ENCODE data around the gene DPCD. TPM values are rescaled to one million over a fixed set of nuclear protein-coding genes. Genes with fewer than 3 reads are reported as not detected.

The DPCD gene
- total and polyA plus RNA-seq, 4 donors = 5.1 to 6.9 (median 5.6) TPM

- no peak for TF ChIP-seq FOXA2 (IDR thresholded peaks at IDR 0.05)
- TF ChIP-seq SP1 (IDR thresholded peaks at IDR 0.05) = no peak
- TF ChIP-seq JUND (IDR thresholded peaks at IDR 0.05) = no peak
- TF ChIP-seq GABPA (IDR thresholded peaks at IDR 0.05 in 1 of 2, conservative IDR thresholded peaks at IDR 0.05 in 1 of 2) = no peak
- no peak for TF ChIP-seq HNF4A (conservative IDR thresholded peaks at IDR 0.05)
- TF ChIP-seq ZBTB33 (IDR thresholded peaks at IDR 0.05) = no peak
- no peak overlapping the region for H3K27ac ChIP-seq (ENCODE audit: low read depth in 1 of 2, low read length in 2 of 2)
- H3K9ac ChIP-seq (ENCODE audit: low read depth in 1 of 2, low read length in 2 of 2) = no peak overlapping the region
- DNase-seq (ENCODE audit: low spot score) = no peak
- no peaks in the 10 kb centered on the region for H3K4me1 ChIP-seq (ENCODE audit: control insufficient read depth in 4 of 4, insufficient read depth in 4 of 4, low read length in 3 of 4)
- no peaks in the 10 kb centered on the region for H3K27me3 ChIP-seq (ENCODE audit: control insufficient read depth in 4 of 4, insufficient read depth in 4 of 4, low read length in 3 of 4)
- no peaks in the 10 kb centered on the region for H3K36me3 ChIP-seq (ENCODE audit: control insufficient read depth in 4 of 4, insufficient read depth in 3 of 4, low read depth in 1 of 4, low read length in 3 of 4)
- no peak overlapping the region for H3K4me3 ChIP-seq (ENCODE audit: low read depth in 1 of 3, low read length in 3 of 3)
- WGBS = 81% methylated on average over 12 of the region's 12 CpGs
- H3K9me3 ChIP-seq (ENCODE audit: control insufficient read depth in 4 of 4, low read length in 3 of 4) = no peaks in the 10 kb centered on the region
Measured at GRCh38 chr10:101559596-101560297, 28.4 kb upstream of the DPCD start.

DNA sequence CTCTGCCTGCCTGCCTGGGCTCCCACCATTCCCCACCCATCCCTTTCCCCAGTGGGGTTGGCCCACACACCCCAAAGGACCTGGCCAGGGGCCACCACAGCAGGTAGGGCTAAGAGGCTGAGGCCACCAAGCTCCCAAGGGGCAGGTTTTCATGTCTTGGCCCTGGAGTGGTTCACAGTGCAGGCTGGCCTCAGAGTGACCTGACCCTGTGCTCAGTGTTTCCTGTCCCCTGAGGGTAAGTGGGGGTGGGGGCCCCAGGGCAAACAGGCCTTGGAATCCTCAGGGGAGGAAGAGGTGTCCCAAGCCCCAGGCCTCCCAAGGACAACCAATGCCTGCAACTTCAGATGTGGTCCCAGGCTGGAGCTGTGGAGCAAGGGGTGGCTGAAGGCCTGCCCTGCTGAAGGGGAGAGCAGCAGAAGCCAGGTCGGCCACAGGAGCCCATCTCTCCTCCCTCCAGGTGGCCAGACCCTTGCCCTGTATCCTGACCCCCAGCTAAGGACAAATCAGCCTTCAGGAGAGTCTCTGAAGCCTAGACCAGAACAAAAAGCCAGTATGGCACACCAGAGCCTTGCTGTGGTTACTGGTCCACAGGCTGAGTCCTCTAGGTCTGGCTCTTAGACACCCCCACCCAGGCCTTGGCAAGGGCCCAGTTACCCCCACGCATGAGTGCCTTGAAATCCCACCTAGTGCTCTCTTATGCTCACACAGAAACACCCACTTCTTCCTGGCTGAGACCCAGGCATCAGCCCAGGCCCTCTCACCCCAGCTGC is 27.6 kb upstream of the DPCD start:
- Histone ChIP-seq H3K27me3 (ENCODE audit: control insufficient read depth in 4 of 4, insufficient read depth in 4 of 4, low read length in 3 of 4) (no peaks in the 10 kb centered on the region), H3K27ac (ENCODE audit: low read depth in 1 of 2, low read length in 2 of 2) (no peak overlapping the region), H3K36me3 (ENCODE audit: control insufficient read depth in 4 of 4, insufficient read depth in 3 of 4, low read depth in 1 of 4, low read length in 3 of 4) (no peaks in the 10 kb centered on the region), H3K4me1 (ENCODE audit: control insufficient read depth in 4 of 4, insufficient read depth in 4 of 4, low read length in 3 of 4) (no peaks in the 10 kb centered on the region), H3K4me3 (ENCODE audit: low read depth in 1 of 3, low read length in 3 of 3) (no peak overlapping the region), H3K9ac (ENCODE audit: low read depth in 1 of 2, low read length in 2 of 2) (no peak overlapping the region), H3K9me3 (ENCODE audit: control insufficient read depth in 4 of 4, low read length in 3 of 4) (no peaks in the 10 kb centered on the region)
- no peak for DNase-seq (ENCODE audit: low spot score)
- TF ChIP-seq SP1 (IDR thresholded peaks at IDR 0.05) (no peak), EGR1 (IDR thresholded peaks at IDR 0.05; ENCODE audit: low read depth in 2 of 2) (no peak), YY1 (IDR thresholded peaks at IDR 0.05) (no peak), GABPA (IDR thresholded peaks at IDR 0.05 in 1 of 2, conservative IDR thresholded peaks at IDR 0.05 in 1 of 2) (no peak), NR2F2 (IDR thresholded peaks at IDR 0.05) (no peak), TAF1 (conservative IDR thresholded peaks at IDR 0.05) (no peak), ATF3 (IDR thresholded peaks at IDR 0.05) (no peak), ZBTB33 (IDR thresholded peaks at IDR 0.05) (no peak), JUND (IDR thresholded peaks at IDR 0.05) (no peak), MAX (IDR thresholded peaks at IDR 0.05) (no peak), FOXA2 (IDR thresholded peaks at IDR 0.05) (no peak), HNF4A (conservative IDR thresholded peaks at IDR 0.05) (no peak)
- TF ChIP-seq, protein P1, sequence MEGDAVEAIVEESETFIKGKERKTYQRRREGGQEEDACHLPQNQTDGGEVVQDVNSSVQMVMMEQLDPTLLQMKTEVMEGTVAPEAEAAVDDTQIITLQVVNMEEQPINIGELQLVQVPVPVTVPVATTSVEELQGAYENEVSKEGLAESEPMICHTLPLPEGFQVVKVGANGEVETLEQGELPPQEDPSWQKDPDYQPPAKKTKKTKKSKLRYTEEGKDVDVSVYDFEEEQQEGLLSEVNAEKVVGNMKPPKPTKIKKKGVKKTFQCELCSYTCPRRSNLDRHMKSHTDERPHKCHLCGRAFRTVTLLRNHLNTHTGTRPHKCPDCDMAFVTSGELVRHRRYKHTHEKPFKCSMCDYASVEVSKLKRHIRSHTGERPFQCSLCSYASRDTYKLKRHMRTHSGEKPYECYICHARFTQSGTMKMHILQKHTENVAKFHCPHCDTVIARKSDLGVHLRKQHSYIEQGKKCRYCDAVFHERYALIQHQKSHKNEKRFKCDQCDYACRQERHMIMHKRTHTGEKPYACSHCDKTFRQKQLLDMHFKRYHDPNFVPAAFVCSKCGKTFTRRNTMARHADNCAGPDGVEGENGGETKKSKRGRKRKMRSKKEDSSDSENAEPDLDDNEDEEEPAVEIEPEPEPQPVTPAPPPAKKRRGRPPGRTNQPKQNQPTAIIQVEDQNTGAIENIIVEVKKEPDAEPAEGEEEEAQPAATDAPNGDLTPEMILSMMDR (IDR thresholded peaks at IDR 0.05; ENCODE audit: low read depth, low read length, missing input control) = no peak
- TF ChIP-seq, protein P2, sequence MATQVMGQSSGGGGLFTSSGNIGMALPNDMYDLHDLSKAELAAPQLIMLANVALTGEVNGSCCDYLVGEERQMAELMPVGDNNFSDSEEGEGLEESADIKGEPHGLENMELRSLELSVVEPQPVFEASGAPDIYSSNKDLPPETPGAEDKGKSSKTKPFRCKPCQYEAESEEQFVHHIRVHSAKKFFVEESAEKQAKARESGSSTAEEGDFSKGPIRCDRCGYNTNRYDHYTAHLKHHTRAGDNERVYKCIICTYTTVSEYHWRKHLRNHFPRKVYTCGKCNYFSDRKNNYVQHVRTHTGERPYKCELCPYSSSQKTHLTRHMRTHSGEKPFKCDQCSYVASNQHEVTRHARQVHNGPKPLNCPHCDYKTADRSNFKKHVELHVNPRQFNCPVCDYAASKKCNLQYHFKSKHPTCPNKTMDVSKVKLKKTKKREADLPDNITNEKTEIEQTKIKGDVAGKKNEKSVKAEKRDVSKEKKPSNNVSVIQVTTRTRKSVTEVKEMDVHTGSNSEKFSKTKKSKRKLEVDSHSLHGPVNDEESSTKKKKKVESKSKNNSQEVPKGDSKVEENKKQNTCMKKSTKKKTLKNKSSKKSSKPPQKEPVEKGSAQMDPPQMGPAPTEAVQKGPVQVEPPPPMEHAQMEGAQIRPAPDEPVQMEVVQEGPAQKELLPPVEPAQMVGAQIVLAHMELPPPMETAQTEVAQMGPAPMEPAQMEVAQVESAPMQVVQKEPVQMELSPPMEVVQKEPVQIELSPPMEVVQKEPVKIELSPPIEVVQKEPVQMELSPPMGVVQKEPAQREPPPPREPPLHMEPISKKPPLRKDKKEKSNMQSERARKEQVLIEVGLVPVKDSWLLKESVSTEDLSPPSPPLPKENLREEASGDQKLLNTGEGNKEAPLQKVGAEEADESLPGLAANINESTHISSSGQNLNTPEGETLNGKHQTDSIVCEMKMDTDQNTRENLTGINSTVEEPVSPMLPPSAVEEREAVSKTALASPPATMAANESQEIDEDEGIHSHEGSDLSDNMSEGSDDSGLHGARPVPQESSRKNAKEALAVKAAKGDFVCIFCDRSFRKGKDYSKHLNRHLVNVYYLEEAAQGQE (IDR thresholded peaks at IDR 0.05) = no peak
- 56% methylated on average over 2 of the region's 2 CpGs for WGBS

Data from liver (tissue), 9 donors.